Measurements from ENCODE around the gene FNDC3B. TPM values are rescaled to one million over a fixed set of nuclear protein-coding genes. Genes with fewer than 3 reads are reported as not detected.

Gene FNDC3B
- total and polyA plus RNA-seq, 2 donors (not counting 1 experiment from before 2014, with no cell fraction given): 1.2 to 9.2 TPM

- H3K9me3 Mint-ChIP-seq (ENCODE audit: insufficient read depth): peaks cover 6% of the 10 kb centered on the region
- Histone ChIP-seq H4K20me1 (ENCODE audit: control insufficient read depth, insufficient read depth, low read length, poor library complexity, severe bottlenecking) (no peaks in the 10 kb centered on the region), H3K79me2 (ENCODE audit: control insufficient read depth, insufficient read depth, low read length) (no peaks in the 10 kb centered on the region), H3K9me3 (ENCODE audit: control extremely low read depth in 1 of 3, control insufficient read depth in 2 of 3, insufficient read depth in 1 of 3, low read length in 2 of 3) (peaks cover 0 to 3% (median 0%) of the 10 kb centered on the region in 3 donors), H3K4me2 (replicated peaks; ENCODE audit: low read depth, low read length, poor library complexity, severe bottlenecking) (no peak overlapping the region), H3K4me1 (ENCODE audit: control insufficient read depth in 2 of 2, insufficient read depth in 2 of 2, low read length in 2 of 2) (no peaks in the 10 kb centered on the region), H3K27me3 (replicated peaks in 1 of 4; ENCODE audit: control extremely low read depth in 1 of 4, control insufficient read depth in 3 of 4, insufficient read depth in 4 of 4, low read length in 3 of 4) (no peaks in the 10 kb centered on the region), H3K4me3 (ENCODE audit: control extremely low read depth in 1 of 5, extremely low read depth in 1 of 5, insufficient read depth in 1 of 5, low read depth in 2 of 5, low read length in 4 of 5) (no peak overlapping the region), H3K36me3 (replicated peaks in 1 of 2; ENCODE audit: control extremely low read depth in 1 of 2, control insufficient read depth in 1 of 2, extremely low read depth in 1 of 2, insufficient read depth in 2 of 2, low read length in 1 of 2) (no peaks in the 10 kb centered on the region), H2AFZ (ENCODE audit: insufficient read depth, low read depth, low read length, poor library complexity, severe bottlenecking) (no peak overlapping the region), H3K9ac (ENCODE audit: low read length) (no peak overlapping the region), H3K27ac (ENCODE audit: low read length in 2 of 2) (no peak overlapping the region)
- POLR2A ChIA-PET: no interaction called here
- no peak overlapping the region for H3K4me3 Mint-ChIP-seq
- TF ChIP-seq EZH2 (IDR thresholded peaks at IDR 0.05; ENCODE audit: borderline replicate concordance, insufficient read depth, low read depth, low read length, poor library complexity, severe bottlenecking): no peak
- no peak for TF ChIP-seq CTCF (IDR thresholded peaks at IDR 0.05)
- 84% methylated on average over 2 of the region's 5 CpGs for WGBS (ENCODE audit: insufficient coverage)
- ATAC-seq (ENCODE audit: low read depth) (no peak), DNase-seq (no peak)
- CTCF ChIA-PET: no interaction called here
- no peaks in the 10 kb centered on the region for H3K27me3 Mint-ChIP-seq
- H3K27ac Mint-ChIP-seq: no peak overlapping the region
- no peaks in the 10 kb centered on the region for H3K4me1 Mint-ChIP-seq
- intact Hi-C loops (cut with micrococcal nuclease): no loop called here
Measured at GRCh38 chr3:172236771-172237742, 197.7 kb downstream of the FNDC3B start.

- no peak overlapping the region for H3K4me3 Mint-ChIP-seq
- no peaks in the 10 kb centered on the region for H3K4me1 ChIP-seq (ENCODE audit: control insufficient read depth in 2 of 2, insufficient read depth in 2 of 2, low read length in 2 of 2)
- H3K27ac Mint-ChIP-seq: no peak overlapping the region
- H3K4me3 ChIP-seq (ENCODE audit: control extremely low read depth in 1 of 5, extremely low read depth in 1 of 5, insufficient read depth in 1 of 5, low read depth in 2 of 5, low read length in 4 of 5): no peak overlapping the region
- ChIA-PET CTCF (no interaction called here), POLR2A (no interaction called here)
- no peak overlapping the region for H3K4me2 ChIP-seq (replicated peaks; ENCODE audit: low read depth, low read length, poor library complexity, severe bottlenecking)
- TF ChIP-seq CTCF (IDR thresholded peaks at IDR 0.05) (no peak), EZH2 (IDR thresholded peaks at IDR 0.05; ENCODE audit: borderline replicate concordance, insufficient read depth, low read depth, low read length, poor library complexity, severe bottlenecking) (no peak)
- H3K9me3 Mint-ChIP-seq (ENCODE audit: insufficient read depth): peaks cover 11% of the 10 kb centered on the region
- no peak overlapping the region for H2AFZ ChIP-seq (ENCODE audit: insufficient read depth, low read depth, low read length, poor library complexity, severe bottlenecking)
- no peaks in the 10 kb centered on the region for H4K20me1 ChIP-seq (ENCODE audit: control insufficient read depth, insufficient read depth, low read length, poor library complexity, severe bottlenecking)
- H3K27me3 ChIP-seq (replicated peaks in 1 of 4; ENCODE audit: control extremely low read depth in 1 of 4, control insufficient read depth in 3 of 4, insufficient read depth in 4 of 4, low read length in 3 of 4): no peaks in the 10 kb centered on the region
- intact Hi-C loops (cut with micrococcal nuclease): no loop called here
- no CpG with 5 or more reads among the region's 4 CpGs for WGBS (ENCODE audit: insufficient coverage)
- H3K4me1 Mint-ChIP-seq: no peaks in the 10 kb centered on the region
- no peak for ATAC-seq (ENCODE audit: low read depth)
- no peaks in the 10 kb centered on the region for H3K27me3 Mint-ChIP-seq
- H3K9ac ChIP-seq (ENCODE audit: low read length): no peak overlapping the region
- peaks cover 0 to 8% (median 5%) of the 10 kb centered on the region in 3 donors for H3K9me3 ChIP-seq (ENCODE audit: control extremely low read depth in 1 of 3, control insufficient read depth in 2 of 3, insufficient read depth in 1 of 3, low read length in 2 of 3)
- no peaks in the 10 kb centered on the region for H3K36me3 ChIP-seq (replicated peaks in 1 of 2; ENCODE audit: control extremely low read depth in 1 of 2, control insufficient read depth in 1 of 2, extremely low read depth in 1 of 2, insufficient read depth in 2 of 2, low read length in 1 of 2)
- no peak for DNase-seq
- no peak overlapping the region for H3K27ac ChIP-seq (ENCODE audit: low read length in 2 of 2)
- H3K79me2 ChIP-seq (ENCODE audit: control insufficient read depth, insufficient read depth, low read length): no peaks in the 10 kb centered on the region
Measured at GRCh38 chr3:172238188-172238587, 198.8 kb downstream of the FNDC3B start.

Measured in B cell (primary cell).